T-cell (primary cell): ENCODE data around the gene HSPA4. TPM values are rescaled to one million over a fixed set of nuclear protein-coding genes. Genes with fewer than 3 reads are reported as not detected.

Experiments used
- ATAC-seq, 4 experiments: fragments of 200-7000 bp in 3 of 4; fragments of 150-1000 bp in 1 of 4; cut with Tn5 transposase; replicated peaks in 1 of 4; 1 replicate in 3 of 4; 2 replicates in 1 of 4; pipeline ENCODE4 v1.10.0; 2021; ENCODE audit warnings: moderate library complexity in 3 of 4, mild to moderate bottlenecking in 2 of 4, moderate number of reproducible peaks in 1 of 4
- CTCF ChIA-PET, 2 donors: fragments of 300-600 bp; sonication (Branson Sonifier 250); formaldehyde crosslinking; loops; one replicate each; lab custom pipeline; 2022; ENCODE audit warnings: antibody characterized with exemption in 2 of 2; lab: Charles Lee
- POLR2A ChIA-PET, 2 donors: fragments of 300-600 bp; sonication (Branson Sonifier 250); formaldehyde crosslinking; loops; one replicate each; lab custom pipeline; 2022; ENCODE audit warnings: antibody characterized with exemption in 2 of 2; lab: Charles Lee
- DNase-seq, 35 experiments: peaks; one replicate each; pipeline versions ENCODE4 v3.0.0 to v3.0.0-alpha.2; 2013 to 2023
- H3K27ac ChIP-seq: one replicate; pipeline ENCODE4 v1.5.1; 2013; ENCODE audit warnings: low read length
- H3K27me3 ChIP-seq, 2 experiments: replicated peaks in 1 of 2; 1 replicate in 1 of 2; 2 replicates in 1 of 2; pipeline versions ENCODE4 v1.6.1 to v1.7.0; 2013; ENCODE audit warnings: low read length in 1 of 2, mixed read lengths in 1 of 2; ENCODE audit not compliant: control insufficient read depth in 2 of 2, insufficient read depth in 2 of 2; ENCODE audit errors: extremely low read depth in 1 of 2
- H3K36me3 ChIP-seq, 2 donors: 1 replicate in 1 of 2; 2 replicates in 1 of 2; pipeline versions ENCODE4 v1.6.1 to v1.7.0; 2013; ENCODE audit warnings: low read length in 1 of 2; ENCODE audit not compliant: control insufficient read depth in 2 of 2, insufficient read depth in 1 of 2; ENCODE audit errors: extremely low read depth in 1 of 2
- H3K4me1 ChIP-seq, 2 experiments: 1 replicate in 1 of 2; 2 replicates in 1 of 2; pipeline versions ENCODE4 v1.6.1 to v1.7.0; 2013; ENCODE audit warnings: low read length in 2 of 2, mixed read lengths in 1 of 2; ENCODE audit not compliant: insufficient read depth in 2 of 2, control insufficient read depth in 1 of 2; ENCODE audit errors: extremely low read depth in 1 of 2
- H3K4me3 ChIP-seq, 2 donors: 1 replicate in 1 of 2; 2 replicates in 1 of 2; pipeline versions ENCODE4 v1.5.1 to v1.7.0; 2013; ENCODE audit warnings: mild to moderate bottlenecking in 2 of 2, low read length in 1 of 2, moderate library complexity in 1 of 2; ENCODE audit not compliant: control insufficient read depth in 1 of 2; ENCODE audit errors: extremely low read depth in 1 of 2
- H3K9me3 ChIP-seq: 2 replicates; pipeline ENCODE4 v1.7.0; 2013
- H3K27ac Mint-ChIP-seq, 2 donors: one replicate each; pipeline ENCODE4 v1.8.0; 2020 to 2021; ENCODE audit warnings: mild to moderate bottlenecking in 2 of 2, mixed read lengths in 2 of 2
- H3K27me3 Mint-ChIP-seq, 2 donors: one replicate each; pipeline ENCODE4 v1.8.0; 2021 to 2022; ENCODE audit warnings: mixed read lengths in 2 of 2
- H3K36me3 Mint-ChIP-seq: one replicate; pipeline ENCODE4 v1.8.0; 2021; ENCODE audit warnings: mixed read lengths
- H3K4me1 Mint-ChIP-seq, 3 donors: one replicate each; pipeline ENCODE4 v1.8.0; 2020 to 2022; ENCODE audit warnings: mixed read lengths in 3 of 3, mild to moderate bottlenecking in 1 of 3
- H3K4me3 Mint-ChIP-seq, 3 donors: one replicate each; pipeline ENCODE4 v1.8.0; 2020 to 2022; ENCODE audit warnings: mild to moderate bottlenecking in 3 of 3, mixed read lengths in 3 of 3, moderate library complexity in 3 of 3
- H3K9me3 Mint-ChIP-seq, 3 donors: one replicate each; pipeline ENCODE4 v1.8.0; 2020 to 2022; ENCODE audit warnings: mixed read lengths in 3 of 3
- WGBS: methylation state at CpG from one replicate; pipeline ENCODE4 v1.1.5; 2013; ENCODE audit warnings: missing lambda C conversion rate; ENCODE audit not compliant: insufficient coverage; 5-methylcytosine and 5-hydroxymethylcytosine counted together
- total RNA-seq, 35 experiments: library from RNA in 6 of 35; stranded (reverse) in 6 of 35; fragments of 120-200 nt in 1 of 35; gene quantifications; one replicate each; pipeline versions ENCODE4 v1.2.1 to v1.2.4 and lab custom pipeline; 2013 to 2026

The HSPA4 gene
- total RNA-seq, 5 donors from 2014 or later (not counting 1 experiment from before 2014, with no cell fraction given), result 47.0 to 55.3 (median 48.1) TPM

GRCh38 chr5:133145436-133146170 is 93.8 kb downstream of the HSPA4 start:
- H3K4me3 ChIP-seq, result no peak overlapping the region
- no peaks in the 10 kb centered on the region for H3K36me3 ChIP-seq
- Mint-ChIP-seq H3K27ac (no peak overlapping the region), H3K27me3 (peaks cover 3 to 6% of the 10 kb centered on the region in 2 donors), H3K4me3 (no peak overlapping the region), H3K36me3 (no peaks in the 10 kb centered on the region), H3K4me1 (peaks cover 17 to 22% (median 20%) of the 10 kb centered on the region in 3 donors), H3K9me3 (peaks cover 3 to 10% (median 8%) of the 10 kb centered on the region in 3 donors)
- WGBS, result 97% methylated on average over 7 of the region's 11 CpGs
- peaks cover 11 to 18% of the 10 kb centered on the region in 2 experiments for H3K4me1 ChIP-seq
- ChIA-PET CTCF (no interaction called here), POLR2A (no interaction called here)
- ATAC-seq (no peak), DNase-seq (no peak)
- H3K9me3 ChIP-seq, result no peaks in the 10 kb centered on the region
- no peak overlapping the region for H3K27ac ChIP-seq
- H3K27me3 ChIP-seq, result peaks cover 0 to 16% of the 10 kb centered on the region in 2 experiments

- CTCF ChIA-PET, result no interaction called here
- peak in 13 of 35 experiments; percentile 3 to 25 (median 8) for DNase-seq
- H3K9me3 ChIP-seq, result no peaks in the 10 kb centered on the region
Measured at GRCh38 chr5:133147411-133147810, 95.6 kb downstream of the HSPA4 start.

GRCh38 chr5:133147815-133148567 is 96.2 kb downstream of the HSPA4 start:
- peaks cover 0 to 7% of the 10 kb centered on the region in 2 experiments for H3K27me3 ChIP-seq
- DNase-seq (peak in 3 of 35 experiments; percentile 6 to 15 (median 10)), ATAC-seq (peak; percentile 37 to 72 (median 53))
- H3K4me1 Mint-ChIP-seq, result peaks cover 17 to 22% (median 20%) of the 10 kb centered on the region in 3 donors
- WGBS, result 83% methylated on average over 4 of the region's 7 CpGs
- H3K4me3 ChIP-seq, result no peak overlapping the region
- H3K4me3 Mint-ChIP-seq, result peak overlapping the region in 1 of 3 donors; percentile 29
- no peak overlapping the region for H3K27ac ChIP-seq
- ChIA-PET CTCF (interaction anchor here in 1 of 2 donors (1.0 kb wide), 1 partner anchor 18 kb away, joined by 3 read pairs; no protein-coding TSS in a partner anchor), POLR2A (no interaction called here)
- H3K27me3 Mint-ChIP-seq, result peaks cover 0 to 1% of the 10 kb centered on the region in 2 donors
- no peaks in the 10 kb centered on the region for H3K36me3 Mint-ChIP-seq
- peaks cover 11 to 18% of the 10 kb centered on the region in 2 experiments for H3K4me1 ChIP-seq
- peak overlapping the region; percentile 35 to 71 for H3K27ac Mint-ChIP-seq
- no peaks in the 10 kb centered on the region for H3K9me3 ChIP-seq
- no peaks in the 10 kb centered on the region for H3K36me3 ChIP-seq
- H3K9me3 Mint-ChIP-seq, result peaks cover 3 to 10% (median 8%) of the 10 kb centered on the region in 3 donors

More at GRCh38 chr5:133147411-133147810, 95.6 kb downstream of the HSPA4 start:
- Histone ChIP-seq H3K4me1 (peaks cover 11 to 18% of the 10 kb centered on the region in 2 experiments), H3K27me3 (peaks cover 0 to 6% of the 10 kb centered on the region in 2 experiments), H3K4me3 (no peak overlapping the region), H3K27ac (no peak overlapping the region), H3K36me3 (no peaks in the 10 kb centered on the region)
- Mint-ChIP-seq H3K4me3 (peak overlapping the region in 1 of 3 donors; percentile 29), H3K9me3 (peaks cover 3 to 10% (median 8%) of the 10 kb centered on the region in 3 donors), H3K4me1 (peaks cover 17 to 22% (median 20%) of the 10 kb centered on the region in 3 donors), H3K36me3 (no peaks in the 10 kb centered on the region), H3K27ac (peak overlapping the region; percentile 18 to 71), H3K27me3 (peaks cover 0 to 1% of the 10 kb centered on the region in 2 donors)
- POLR2A ChIA-PET, result no interaction called here
- peak in 3 of 4 experiments; percentile 36 to 71 (median 70) for ATAC-seq
- WGBS, result 39% methylated on average over 7 of the region's 7 CpGs

GRCh38 chr5:133149345-133149744 is 97.5 kb downstream of the HSPA4 start:
- Histone ChIP-seq H3K36me3 (no peaks in the 10 kb centered on the region), H3K4me1 (peaks cover 11 to 18% of the 10 kb centered on the region in 2 experiments), H3K4me3 (no peak overlapping the region), H3K27ac (no peak overlapping the region), H3K27me3 (peaks cover 0 to 5% of the 10 kb centered on the region in 2 experiments), H3K9me3 (no peaks in the 10 kb centered on the region)
- POLR2A ChIA-PET, result no interaction called here
- DNase-seq (no peak), ATAC-seq (no peak)
- 95% methylated on average over 4 of the region's 4 CpGs for WGBS
- Mint-ChIP-seq H3K27me3 (no peaks in the 10 kb centered on the region), H3K4me3 (peak overlapping the region in 1 of 3 donors; percentile 29), H3K4me1 (peaks cover 17 to 22% (median 20%) of the 10 kb centered on the region in 3 donors), H3K27ac (no peak overlapping the region), H3K9me3 (peaks cover 0 to 3% (median 3%) of the 10 kb centered on the region in 3 donors), H3K36me3 (no peaks in the 10 kb centered on the region)
- CTCF ChIA-PET, result no interaction called here

- no peaks in the 10 kb centered on the region for H3K36me3 ChIP-seq
- H3K9me3 ChIP-seq, result no peaks in the 10 kb centered on the region
- no peak overlapping the region for H3K4me3 ChIP-seq
- H3K27ac Mint-ChIP-seq, result no peak overlapping the region
- POLR2A ChIA-PET, result no interaction called here
- peaks cover 0 to 5% of the 10 kb centered on the region in 2 experiments for H3K27me3 ChIP-seq
- no peak overlapping the region for H3K27ac ChIP-seq
- 84% methylated on average over 4 of the region's 6 CpGs for WGBS
- H3K27me3 Mint-ChIP-seq, result no peaks in the 10 kb centered on the region
- no peaks in the 10 kb centered on the region for H3K9me3 Mint-ChIP-seq
- H3K4me1 ChIP-seq, result peaks cover 11 to 18% of the 10 kb centered on the region in 2 experiments
- DNase-seq (no peak), ATAC-seq (no peak)
- CTCF ChIA-PET, result no interaction called here
- peaks cover 17 to 22% (median 20%) of the 10 kb centered on the region in 3 donors for H3K4me1 Mint-ChIP-seq
- no peak overlapping the region for H3K4me3 Mint-ChIP-seq
- no peaks in the 10 kb centered on the region for H3K36me3 Mint-ChIP-seq
Measured at GRCh38 chr5:133150909-133151544, 99.2 kb downstream of the HSPA4 start.
